WTC11 (cell line): Measurements from ENCODE around the gene PARM1. TPM values are rescaled to one million over a fixed set of nuclear protein-coding genes. Genes with fewer than 3 reads are reported as not detected.

Source experiments
- ATAC-seq: fragments of 200-7000 bp; cut with Tn5 transposase; 2 replicates; pipeline ENCODE4 v1.10.0; 2021; ENCODE audit warnings: mild to moderate bottlenecking, moderate library complexity
- CTCF ChIA-PET: fragments of 300-600 bp; sonication (Branson Sonifier 250); formaldehyde crosslinking; loops from one replicate; lab custom pipeline; 2021; ENCODE audit warnings: antibody characterized with exemption; lab: Charles Lee
- POLR2A ChIA-PET: fragments of 350-600 bp; sonication (Branson Sonifier 250); formaldehyde crosslinking; loops from one replicate; lab custom pipeline; 2021; ENCODE audit warnings: antibody characterized with exemption; lab: Charles Lee
- DNase-seq: peaks from one replicate; pipeline ENCODE4 v3.0.0; 2021; ENCODE audit warnings: low spot score
- H3K27ac Mint-ChIP-seq: 2 replicates; pipeline ENCODE4 v1.8.0; 2021; ENCODE audit warnings: mixed read lengths
- H3K27me3 Mint-ChIP-seq: 2 replicates; pipeline ENCODE4 v1.8.0; 2021; ENCODE audit warnings: low read depth, mild to moderate bottlenecking, moderate library complexity, mixed read lengths
- H3K36me3 Mint-ChIP-seq: 2 replicates; pipeline ENCODE4 v1.8.0; 2021; ENCODE audit warnings: mixed read lengths
- H3K4me1 Mint-ChIP-seq: 2 replicates; pipeline ENCODE4 v1.8.0; 2022; ENCODE audit warnings: mixed read lengths
- H3K4me3 Mint-ChIP-seq: 2 replicates; pipeline ENCODE4 v1.8.0; 2021; ENCODE audit warnings: mild to moderate bottlenecking, moderate library complexity, mixed read lengths
- H3K9me3 Mint-ChIP-seq: 2 replicates; pipeline ENCODE4 v1.8.0; 2021; ENCODE audit warnings: mixed read lengths
- CBFB ChIP-seq: sonication (generic); formaldehyde crosslinking; IDR thresholded peaks from 2 replicates; pipeline ENCODE4 v1.8.1; 2022; ENCODE audit warnings: mild to moderate bottlenecking, low read depth, missing genetic modification reagents
- ELF4 ChIP-seq: sonication (generic); formaldehyde crosslinking; IDR thresholded peaks from 2 replicates; pipeline ENCODE4 v1.8.1; 2022; ENCODE audit warnings: low read depth, mild to moderate bottlenecking, moderate library complexity, missing genetic modification reagents
- GABPB1 ChIP-seq: sonication (generic); formaldehyde crosslinking; IDR thresholded peaks from 2 replicates; pipeline ENCODE4 v1.8.1; 2023; ENCODE audit warnings: mild to moderate bottlenecking, missing genetic modification reagents
- HMGA2 ChIP-seq: fragments of 250-450 bp; sonication (Bioruptor Pico); IDR thresholded peaks from 2 replicates; pipeline ENCODE4 v1.4.0; 2021; ENCODE audit warnings: mild to moderate bottlenecking, moderate library complexity
- JAZF1 ChIP-seq: fragments of 250-450 bp; sonication (Bioruptor Pico); IDR thresholded peaks from 2 replicates; pipeline ENCODE4 v1.9.0; 2021; ENCODE audit warnings: moderate library complexity, mild to moderate bottlenecking, inconsistent platforms
- RORB ChIP-seq: fragments of 250-450 bp; sonication (Bioruptor Pico); IDR thresholded peaks from 2 replicates; pipeline ENCODE4 v1.9.0; 2021; ENCODE audit warnings: mild to moderate bottlenecking
- SMAD4 ChIP-seq: sonication (generic); formaldehyde crosslinking; IDR thresholded peaks from 2 replicates; pipeline ENCODE4 v1.8.0; 2022; ENCODE audit warnings: mild to moderate bottlenecking, missing genetic modification reagents
- ZBTB21 ChIP-seq: sonication (generic); formaldehyde crosslinking; IDR thresholded peaks from 2 replicates; pipeline ENCODE4 v1.8.1; 2023; ENCODE audit warnings: mild to moderate bottlenecking, missing genetic modification reagents, borderline replicate concordance
- total RNA-seq: library from RNA; stranded (reverse); gene quantifications from 3 replicates; pipeline ENCODE4 v1.2.3, GENCODE V29; 2021
- TF ChIP-seq, protein P1 (sequence below): fragments of 250-450 bp; sonication (Bioruptor Pico); IDR thresholded peaks from 2 replicates; pipeline ENCODE4 v1.9.0; 2021; ENCODE audit warnings: mild to moderate bottlenecking, borderline replicate concordance
- TF ChIP-seq, protein P2 (sequence below): sonication (generic); formaldehyde crosslinking; IDR thresholded peaks from 2 replicates; pipeline ENCODE4 v1.8.0; 2023; ENCODE audit warnings: missing genetic modification reagents, mild to moderate bottlenecking, borderline replicate concordance
- TF ChIP-seq, protein P3 (sequence below): sonication (generic); formaldehyde crosslinking; IDR thresholded peaks from 2 replicates; pipeline ENCODE4 v1.8.0; 2022; ENCODE audit warnings: mild to moderate bottlenecking, missing genetic modification reagents
- TF ChIP-seq, protein P4 (sequence below): sonication (generic); formaldehyde crosslinking; IDR thresholded peaks from 2 replicates; pipeline ENCODE4 v1.8.0; 2022; ENCODE audit warnings: missing genetic modification reagents
- TF ChIP-seq, protein P5 (sequence below): sonication (generic); formaldehyde crosslinking; IDR thresholded peaks from 2 replicates; pipeline ENCODE4 v1.8.0; 2023; ENCODE audit warnings: mild to moderate bottlenecking, missing genetic modification reagents

The PARM1 gene
- total RNA-seq, 1 experiment from 2014 or later = 6.3 TPM

DNA sequence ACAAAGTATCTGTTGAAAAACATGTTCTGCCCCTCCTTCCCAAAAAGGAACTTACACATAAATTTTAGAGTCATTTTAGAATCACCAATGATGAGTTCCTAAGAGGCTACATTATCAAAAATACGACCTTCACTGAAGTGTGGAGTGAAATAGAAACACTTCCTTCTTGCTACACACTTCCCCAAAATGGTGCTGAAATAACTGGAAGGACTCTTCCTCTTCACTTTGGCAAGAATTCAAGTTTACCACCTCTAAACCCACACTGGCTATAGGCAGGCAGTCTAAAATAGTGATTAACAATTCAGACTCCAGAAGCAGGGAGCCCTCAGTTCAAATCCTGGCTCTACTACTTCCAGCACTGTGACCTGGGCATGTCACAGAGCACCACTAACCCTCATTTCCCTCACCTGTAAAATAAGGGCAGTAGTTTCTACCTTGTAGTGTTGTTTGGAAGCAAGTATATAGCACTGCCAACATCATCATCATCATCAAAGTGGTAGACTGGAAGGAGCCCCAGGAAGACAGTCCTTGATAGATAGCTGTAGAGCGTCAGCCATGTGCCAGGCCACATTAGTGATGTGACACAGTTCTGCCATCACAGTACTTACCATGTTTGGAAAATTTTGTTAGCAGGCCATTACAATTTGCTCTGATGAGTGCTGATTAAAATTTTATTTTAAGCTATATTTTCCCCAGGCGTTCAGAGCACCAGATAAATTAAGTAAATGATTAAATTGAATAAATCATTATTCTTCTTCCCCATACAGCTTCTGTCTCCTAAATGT, 103.3 kb downstream of the PARM1 start:
- ChIA-PET CTCF (no interaction called here), POLR2A (interaction anchor here (0.5 kb wide), 1 partner anchor 212 kb away, joined by 4 read pairs; no protein-coding TSS in a partner anchor)
- H3K4me1 Mint-ChIP-seq = peaks cover 6% of the 10 kb centered on the region
- H3K9me3 Mint-ChIP-seq = peaks cover 3% of the 10 kb centered on the region; the same call in 1 of the 2 replicates
- no peak overlapping the region for H3K4me3 Mint-ChIP-seq
- H3K27ac Mint-ChIP-seq = no peak overlapping the region
- no peak for DNase-seq
- no peaks in the 10 kb centered on the region for H3K36me3 Mint-ChIP-seq
- ATAC-seq = no peak
- no peaks in the 10 kb centered on the region; the same call in 1 of the 2 replicates for H3K27me3 Mint-ChIP-seq
- no peak for TF ChIP-seq ELF4 (CRISPR knock-in tag)

DNA sequence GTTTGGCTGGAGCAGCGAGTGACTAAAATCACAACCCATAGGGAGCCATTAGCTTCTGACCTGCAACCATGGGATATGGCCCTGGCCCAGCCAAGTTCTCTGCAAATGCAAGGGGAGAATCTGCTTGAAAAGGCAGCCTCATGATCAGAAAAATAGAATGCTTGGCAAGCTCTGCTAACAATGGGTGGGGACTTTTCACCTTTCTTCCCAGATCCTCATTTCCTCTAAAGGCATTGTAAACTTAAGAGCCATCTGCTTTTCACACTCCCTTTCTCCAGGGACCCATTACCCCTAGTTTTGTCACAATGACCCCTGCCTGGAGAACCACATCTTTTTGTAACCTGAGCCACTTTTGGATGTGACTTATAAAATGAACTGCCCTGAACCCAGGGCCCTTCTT, 104.3 kb downstream of the PARM1 start:
- Mint-ChIP-seq H3K27ac (no peak overlapping the region), H3K4me3 (no peak overlapping the region), H3K36me3 (no peaks in the 10 kb centered on the region), H3K9me3 (peaks cover 3% of the 10 kb centered on the region; the same call in 1 of the 2 replicates), H3K4me1 (peaks cover 6% of the 10 kb centered on the region), H3K27me3 (no peaks in the 10 kb centered on the region)
- CTCF ChIA-PET = no interaction called here
- no peak for TF ChIP-seq GABPB1
- TF ChIP-seq JAZF1 (CRISPR knock-in tag) = no peak
- no peak for TF ChIP-seq CBFB
- TF ChIP-seq RORB = no peak
- TF ChIP-seq, protein P1, sequence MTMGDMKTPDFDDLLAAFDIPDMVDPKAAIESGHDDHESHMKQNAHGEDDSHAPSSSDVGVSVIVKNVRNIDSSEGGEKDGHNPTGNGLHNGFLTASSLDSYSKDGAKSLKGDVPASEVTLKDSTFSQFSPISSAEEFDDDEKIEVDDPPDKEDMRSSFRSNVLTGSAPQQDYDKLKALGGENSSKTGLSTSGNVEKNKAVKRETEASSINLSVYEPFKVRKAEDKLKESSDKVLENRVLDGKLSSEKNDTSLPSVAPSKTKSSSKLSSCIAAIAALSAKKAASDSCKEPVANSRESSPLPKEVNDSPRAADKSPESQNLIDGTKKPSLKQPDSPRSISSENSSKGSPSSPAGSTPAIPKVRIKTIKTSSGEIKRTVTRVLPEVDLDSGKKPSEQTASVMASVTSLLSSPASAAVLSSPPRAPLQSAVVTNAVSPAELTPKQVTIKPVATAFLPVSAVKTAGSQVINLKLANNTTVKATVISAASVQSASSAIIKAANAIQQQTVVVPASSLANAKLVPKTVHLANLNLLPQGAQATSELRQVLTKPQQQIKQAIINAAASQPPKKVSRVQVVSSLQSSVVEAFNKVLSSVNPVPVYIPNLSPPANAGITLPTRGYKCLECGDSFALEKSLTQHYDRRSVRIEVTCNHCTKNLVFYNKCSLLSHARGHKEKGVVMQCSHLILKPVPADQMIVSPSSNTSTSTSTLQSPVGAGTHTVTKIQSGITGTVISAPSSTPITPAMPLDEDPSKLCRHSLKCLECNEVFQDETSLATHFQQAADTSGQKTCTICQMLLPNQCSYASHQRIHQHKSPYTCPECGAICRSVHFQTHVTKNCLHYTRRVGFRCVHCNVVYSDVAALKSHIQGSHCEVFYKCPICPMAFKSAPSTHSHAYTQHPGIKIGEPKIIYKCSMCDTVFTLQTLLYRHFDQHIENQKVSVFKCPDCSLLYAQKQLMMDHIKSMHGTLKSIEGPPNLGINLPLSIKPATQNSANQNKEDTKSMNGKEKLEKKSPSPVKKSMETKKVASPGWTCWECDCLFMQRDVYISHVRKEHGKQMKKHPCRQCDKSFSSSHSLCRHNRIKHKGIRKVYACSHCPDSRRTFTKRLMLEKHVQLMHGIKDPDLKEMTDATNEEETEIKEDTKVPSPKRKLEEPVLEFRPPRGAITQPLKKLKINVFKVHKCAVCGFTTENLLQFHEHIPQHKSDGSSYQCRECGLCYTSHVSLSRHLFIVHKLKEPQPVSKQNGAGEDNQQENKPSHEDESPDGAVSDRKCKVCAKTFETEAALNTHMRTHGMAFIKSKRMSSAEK (CRISPR knock-in tag) = no peak
- no peak for TF ChIP-seq SMAD4
- TF ChIP-seq, protein P2, sequence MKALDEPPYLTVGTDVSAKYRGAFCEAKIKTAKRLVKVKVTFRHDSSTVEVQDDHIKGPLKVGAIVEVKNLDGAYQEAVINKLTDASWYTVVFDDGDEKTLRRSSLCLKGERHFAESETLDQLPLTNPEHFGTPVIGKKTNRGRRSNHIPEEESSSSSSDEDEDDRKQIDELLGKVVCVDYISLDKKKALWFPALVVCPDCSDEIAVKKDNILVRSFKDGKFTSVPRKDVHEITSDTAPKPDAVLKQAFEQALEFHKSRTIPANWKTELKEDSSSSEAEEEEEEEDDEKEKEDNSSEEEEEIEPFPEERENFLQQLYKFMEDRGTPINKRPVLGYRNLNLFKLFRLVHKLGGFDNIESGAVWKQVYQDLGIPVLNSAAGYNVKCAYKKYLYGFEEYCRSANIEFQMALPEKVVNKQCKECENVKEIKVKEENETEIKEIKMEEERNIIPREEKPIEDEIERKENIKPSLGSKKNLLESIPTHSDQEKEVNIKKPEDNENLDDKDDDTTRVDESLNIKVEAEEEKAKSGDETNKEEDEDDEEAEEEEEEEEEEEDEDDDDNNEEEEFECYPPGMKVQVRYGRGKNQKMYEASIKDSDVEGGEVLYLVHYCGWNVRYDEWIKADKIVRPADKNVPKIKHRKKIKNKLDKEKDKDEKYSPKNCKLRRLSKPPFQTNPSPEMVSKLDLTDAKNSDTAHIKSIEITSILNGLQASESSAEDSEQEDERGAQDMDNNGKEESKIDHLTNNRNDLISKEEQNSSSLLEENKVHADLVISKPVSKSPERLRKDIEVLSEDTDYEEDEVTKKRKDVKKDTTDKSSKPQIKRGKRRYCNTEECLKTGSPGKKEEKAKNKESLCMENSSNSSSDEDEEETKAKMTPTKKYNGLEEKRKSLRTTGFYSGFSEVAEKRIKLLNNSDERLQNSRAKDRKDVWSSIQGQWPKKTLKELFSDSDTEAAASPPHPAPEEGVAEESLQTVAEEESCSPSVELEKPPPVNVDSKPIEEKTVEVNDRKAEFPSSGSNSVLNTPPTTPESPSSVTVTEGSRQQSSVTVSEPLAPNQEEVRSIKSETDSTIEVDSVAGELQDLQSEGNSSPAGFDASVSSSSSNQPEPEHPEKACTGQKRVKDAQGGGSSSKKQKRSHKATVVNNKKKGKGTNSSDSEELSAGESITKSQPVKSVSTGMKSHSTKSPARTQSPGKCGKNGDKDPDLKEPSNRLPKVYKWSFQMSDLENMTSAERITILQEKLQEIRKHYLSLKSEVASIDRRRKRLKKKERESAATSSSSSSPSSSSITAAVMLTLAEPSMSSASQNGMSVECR = no peak
- TF ChIP-seq, protein P3, sequence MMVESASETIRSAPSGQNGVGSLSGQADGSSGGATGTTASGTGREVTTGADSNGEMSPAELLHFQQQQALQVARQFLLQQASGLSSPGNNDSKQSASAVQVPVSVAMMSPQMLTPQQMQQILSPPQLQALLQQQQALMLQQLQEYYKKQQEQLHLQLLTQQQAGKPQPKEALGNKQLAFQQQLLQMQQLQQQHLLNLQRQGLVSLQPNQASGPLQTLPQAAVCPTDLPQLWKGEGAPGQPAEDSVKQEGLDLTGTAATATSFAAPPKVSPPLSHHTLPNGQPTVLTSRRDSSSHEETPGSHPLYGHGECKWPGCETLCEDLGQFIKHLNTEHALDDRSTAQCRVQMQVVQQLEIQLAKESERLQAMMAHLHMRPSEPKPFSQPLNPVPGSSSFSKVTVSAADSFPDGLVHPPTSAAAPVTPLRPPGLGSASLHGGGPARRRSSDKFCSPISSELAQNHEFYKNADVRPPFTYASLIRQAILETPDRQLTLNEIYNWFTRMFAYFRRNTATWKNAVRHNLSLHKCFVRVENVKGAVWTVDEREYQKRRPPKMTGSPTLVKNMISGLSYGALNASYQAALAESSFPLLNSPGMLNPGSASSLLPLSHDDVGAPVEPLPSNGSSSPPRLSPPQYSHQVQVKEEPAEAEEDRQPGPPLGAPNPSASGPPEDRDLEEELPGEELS (CRISPR knock-in tag) = no peak
- TF ChIP-seq, protein P4, sequence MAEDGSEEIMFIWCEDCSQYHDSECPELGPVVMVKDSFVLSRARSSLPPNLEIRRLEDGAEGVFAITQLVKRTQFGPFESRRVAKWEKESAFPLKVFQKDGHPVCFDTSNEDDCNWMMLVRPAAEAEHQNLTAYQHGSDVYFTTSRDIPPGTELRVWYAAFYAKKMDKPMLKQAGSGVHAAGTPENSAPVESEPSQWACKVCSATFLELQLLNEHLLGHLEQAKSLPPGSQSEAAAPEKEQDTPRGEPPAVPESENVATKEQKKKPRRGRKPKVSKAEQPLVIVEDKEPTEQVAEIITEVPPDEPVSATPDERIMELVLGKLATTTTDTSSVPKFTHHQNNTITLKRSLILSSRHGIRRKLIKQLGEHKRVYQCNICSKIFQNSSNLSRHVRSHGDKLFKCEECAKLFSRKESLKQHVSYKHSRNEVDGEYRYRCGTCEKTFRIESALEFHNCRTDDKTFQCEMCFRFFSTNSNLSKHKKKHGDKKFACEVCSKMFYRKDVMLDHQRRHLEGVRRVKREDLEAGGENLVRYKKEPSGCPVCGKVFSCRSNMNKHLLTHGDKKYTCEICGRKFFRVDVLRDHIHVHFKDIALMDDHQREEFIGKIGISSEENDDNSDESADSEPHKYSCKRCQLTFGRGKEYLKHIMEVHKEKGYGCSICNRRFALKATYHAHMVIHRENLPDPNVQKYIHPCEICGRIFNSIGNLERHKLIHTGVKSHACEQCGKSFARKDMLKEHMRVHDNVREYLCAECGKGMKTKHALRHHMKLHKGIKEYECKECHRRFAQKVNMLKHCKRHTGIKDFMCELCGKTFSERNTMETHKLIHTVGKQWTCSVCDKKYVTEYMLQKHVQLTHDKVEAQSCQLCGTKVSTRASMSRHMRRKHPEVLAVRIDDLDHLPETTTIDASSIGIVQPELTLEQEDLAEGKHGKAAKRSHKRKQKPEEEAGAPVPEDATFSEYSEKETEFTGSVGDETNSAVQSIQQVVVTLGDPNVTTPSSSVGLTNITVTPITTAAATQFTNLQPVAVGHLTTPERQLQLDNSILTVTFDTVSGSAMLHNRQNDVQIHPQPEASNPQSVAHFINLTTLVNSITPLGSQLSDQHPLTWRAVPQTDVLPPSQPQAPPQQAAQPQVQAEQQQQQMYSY = no peak
- TF ChIP-seq, protein P5, sequence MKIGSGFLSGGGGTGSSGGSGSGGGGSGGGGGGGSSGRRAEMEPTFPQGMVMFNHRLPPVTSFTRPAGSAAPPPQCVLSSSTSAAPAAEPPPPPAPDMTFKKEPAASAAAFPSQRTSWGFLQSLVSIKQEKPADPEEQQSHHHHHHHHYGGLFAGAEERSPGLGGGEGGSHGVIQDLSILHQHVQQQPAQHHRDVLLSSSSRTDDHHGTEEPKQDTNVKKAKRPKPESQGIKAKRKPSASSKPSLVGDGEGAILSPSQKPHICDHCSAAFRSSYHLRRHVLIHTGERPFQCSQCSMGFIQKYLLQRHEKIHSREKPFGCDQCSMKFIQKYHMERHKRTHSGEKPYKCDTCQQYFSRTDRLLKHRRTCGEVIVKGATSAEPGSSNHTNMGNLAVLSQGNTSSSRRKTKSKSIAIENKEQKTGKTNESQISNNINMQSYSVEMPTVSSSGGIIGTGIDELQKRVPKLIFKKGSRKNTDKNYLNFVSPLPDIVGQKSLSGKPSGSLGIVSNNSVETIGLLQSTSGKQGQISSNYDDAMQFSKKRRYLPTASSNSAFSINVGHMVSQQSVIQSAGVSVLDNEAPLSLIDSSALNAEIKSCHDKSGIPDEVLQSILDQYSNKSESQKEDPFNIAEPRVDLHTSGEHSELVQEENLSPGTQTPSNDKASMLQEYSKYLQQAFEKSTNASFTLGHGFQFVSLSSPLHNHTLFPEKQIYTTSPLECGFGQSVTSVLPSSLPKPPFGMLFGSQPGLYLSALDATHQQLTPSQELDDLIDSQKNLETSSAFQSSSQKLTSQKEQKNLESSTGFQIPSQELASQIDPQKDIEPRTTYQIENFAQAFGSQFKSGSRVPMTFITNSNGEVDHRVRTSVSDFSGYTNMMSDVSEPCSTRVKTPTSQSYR (CRISPR knock-in tag) = no peak
- no peak for TF ChIP-seq ZBTB21 (CRISPR knock-in tag)
- no peak for TF ChIP-seq HMGA2 (CRISPR knock-in tag)
- POLR2A ChIA-PET = interaction anchor here (0.5 kb wide), 1 partner anchor 211 kb away, joined by 4 read pairs; no protein-coding TSS in a partner anchor
- DNase-seq = no peak
- no peak for ATAC-seq
